ENCODE measurements around the gene CACNG8. TPM values are rescaled to one million over a fixed set of nuclear protein-coding genes. Genes with fewer than 3 reads are reported as not detected.

Gene CACNG8
- total and polyA plus RNA-seq, 12 donors: under 0.01 to 0.06 (median 0.03) TPM; not detected in 7

DNA sequence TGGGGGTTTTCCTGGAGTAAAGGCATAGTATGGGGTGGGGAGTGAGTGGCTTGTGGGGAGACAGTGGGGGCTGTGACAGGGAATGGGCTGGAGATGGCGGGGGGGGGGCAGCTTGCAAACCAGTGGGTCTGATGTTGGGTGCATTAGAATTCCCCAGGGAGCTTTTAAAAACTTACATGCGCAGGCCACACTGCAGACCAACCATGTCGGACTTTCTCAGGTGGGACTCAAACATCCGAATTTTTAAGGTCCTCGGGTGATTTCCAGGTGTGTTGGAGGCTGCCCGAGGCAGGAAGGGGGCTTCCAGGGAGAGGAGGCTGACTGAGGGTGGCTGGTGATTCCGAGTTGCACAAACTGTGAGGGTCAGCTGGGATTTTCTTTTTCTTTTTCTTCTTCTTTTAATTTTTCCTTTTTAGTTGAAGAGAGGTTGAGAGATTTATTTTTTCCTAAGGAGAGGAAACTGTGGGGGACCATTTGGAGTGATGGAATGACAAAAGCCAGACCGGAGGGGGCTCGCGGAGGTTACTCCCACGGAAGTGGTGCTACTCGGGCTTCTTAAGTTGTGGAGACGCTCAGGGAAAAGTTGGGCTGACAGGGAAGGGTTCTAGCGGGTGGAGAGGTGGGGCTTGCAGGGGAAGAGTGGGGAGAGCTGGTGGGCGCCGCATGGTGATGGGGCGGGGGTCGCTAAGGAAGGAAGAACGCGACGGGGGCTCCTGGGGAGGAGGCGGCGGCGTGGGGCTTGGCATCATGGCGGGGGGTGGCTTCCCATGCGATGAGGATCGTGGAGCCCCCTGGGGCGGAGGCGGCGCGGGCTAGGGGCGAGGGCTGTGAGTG, 997 bp upstream of the CACNG8 start:
- 2 to 6% (median 4%) methylated on average over 16 to 32 of the region's 32 CpGs for WGBS, 4 donors
- Histone ChIP-seq H3K4me1 (replicated peaks in 1 of 2) (no peaks in the 10 kb centered on the region), H3K9me3 (replicated peaks in 1 of 3) (no peaks in the 10 kb centered on the region), H3K4me3 (no peak overlapping the region), H3K36me3 (replicated peaks in 1 of 2) (no peaks in the 10 kb centered on the region), H3K27ac (no peak overlapping the region), H3K27me3 (peaks cover 33% of the 10 kb centered on the region)
- intact Hi-C loops (cut with DNase I): no loop called here
- no peak for DNase-seq
- TF ChIP-seq, protein P1, sequence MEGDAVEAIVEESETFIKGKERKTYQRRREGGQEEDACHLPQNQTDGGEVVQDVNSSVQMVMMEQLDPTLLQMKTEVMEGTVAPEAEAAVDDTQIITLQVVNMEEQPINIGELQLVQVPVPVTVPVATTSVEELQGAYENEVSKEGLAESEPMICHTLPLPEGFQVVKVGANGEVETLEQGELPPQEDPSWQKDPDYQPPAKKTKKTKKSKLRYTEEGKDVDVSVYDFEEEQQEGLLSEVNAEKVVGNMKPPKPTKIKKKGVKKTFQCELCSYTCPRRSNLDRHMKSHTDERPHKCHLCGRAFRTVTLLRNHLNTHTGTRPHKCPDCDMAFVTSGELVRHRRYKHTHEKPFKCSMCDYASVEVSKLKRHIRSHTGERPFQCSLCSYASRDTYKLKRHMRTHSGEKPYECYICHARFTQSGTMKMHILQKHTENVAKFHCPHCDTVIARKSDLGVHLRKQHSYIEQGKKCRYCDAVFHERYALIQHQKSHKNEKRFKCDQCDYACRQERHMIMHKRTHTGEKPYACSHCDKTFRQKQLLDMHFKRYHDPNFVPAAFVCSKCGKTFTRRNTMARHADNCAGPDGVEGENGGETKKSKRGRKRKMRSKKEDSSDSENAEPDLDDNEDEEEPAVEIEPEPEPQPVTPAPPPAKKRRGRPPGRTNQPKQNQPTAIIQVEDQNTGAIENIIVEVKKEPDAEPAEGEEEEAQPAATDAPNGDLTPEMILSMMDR (IDR thresholded peaks at IDR 0.05): no peak
- no peak for TF ChIP-seq POLR2A (IDR thresholded peaks at IDR 0.05)

DNA sequence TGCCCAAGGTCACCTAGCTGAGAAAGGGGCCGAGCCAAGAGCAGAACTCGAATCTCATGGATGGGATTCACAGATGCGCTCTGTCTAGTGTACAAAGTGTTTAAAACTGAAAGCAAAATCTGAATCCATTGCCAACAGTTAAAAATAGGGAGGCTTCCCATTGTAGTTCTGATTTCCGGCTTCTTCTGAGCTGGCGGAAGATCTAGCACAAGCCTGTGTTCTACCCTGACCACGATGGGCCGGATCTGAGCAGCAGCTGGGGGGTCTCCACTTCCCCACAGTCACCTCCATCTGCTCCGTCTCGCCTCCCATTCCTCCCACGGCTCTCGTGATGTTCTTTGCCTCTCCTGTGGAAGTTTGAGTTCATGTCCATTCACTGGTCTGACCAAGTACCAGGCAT, 2.4 kb downstream of the CACNG8 start:
- H3K4me1 ChIP-seq (replicated peaks in 1 of 2): no peaks in the 10 kb centered on the region
- no peaks in the 10 kb centered on the region for H3K9me3 ChIP-seq (replicated peaks in 1 of 3)
- H3K27me3 ChIP-seq: peaks cover 25% of the 10 kb centered on the region
- no peaks in the 10 kb centered on the region for H3K36me3 ChIP-seq (replicated peaks in 1 of 2)
- no peak overlapping the region for H3K27ac ChIP-seq
- no peak overlapping the region for H3K4me3 ChIP-seq
- intact Hi-C loops (cut with DNase I): no loop called here
- no peak for TF ChIP-seq POLR2A (IDR thresholded peaks at IDR 0.05)
- TF ChIP-seq, protein P1 (IDR thresholded peaks at IDR 0.05): no peak
- no peak for DNase-seq
- WGBS, 4 donors: 52 to 56% (median 56%) methylated on average over 11 of the region's 11 CpGs

DNA sequence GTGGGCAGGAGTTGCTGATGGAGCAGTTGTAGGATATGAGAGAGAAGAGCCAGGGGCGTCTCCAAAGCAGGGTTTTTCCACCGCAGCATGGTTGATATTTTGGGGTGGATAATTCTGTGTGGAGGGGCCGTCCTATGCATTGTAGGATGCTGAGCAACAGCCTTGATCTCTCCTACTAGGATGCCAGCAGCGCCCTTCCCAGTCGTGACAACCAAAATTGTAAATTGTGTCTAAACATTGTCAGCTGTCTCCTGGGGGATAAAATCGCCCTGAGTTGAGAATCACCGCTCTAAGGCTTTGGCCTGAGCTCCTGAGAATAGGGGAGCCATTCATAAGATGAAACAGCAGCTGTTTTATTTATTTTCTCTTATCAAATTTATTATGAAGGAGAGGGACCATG, 4.2 kb downstream of the CACNG8 start:
- Histone ChIP-seq H3K4me3 (no peak overlapping the region), H3K9me3 (replicated peaks in 1 of 3) (no peaks in the 10 kb centered on the region), H3K4me1 (replicated peaks in 1 of 2) (no peaks in the 10 kb centered on the region), H3K27me3 (peaks cover 18% of the 10 kb centered on the region), H3K27ac (no peak overlapping the region), H3K36me3 (replicated peaks in 1 of 2) (no peaks in the 10 kb centered on the region)
- no peak for DNase-seq
- 48 to 54% (median 50%) methylated on average over 7 of the region's 7 CpGs for WGBS, 4 donors
- intact Hi-C loops (cut with DNase I): no loop called here
- TF ChIP-seq, protein P1 (IDR thresholded peaks at IDR 0.05): no peak
- no peak for TF ChIP-seq POLR2A (IDR thresholded peaks at IDR 0.05)

DNA sequence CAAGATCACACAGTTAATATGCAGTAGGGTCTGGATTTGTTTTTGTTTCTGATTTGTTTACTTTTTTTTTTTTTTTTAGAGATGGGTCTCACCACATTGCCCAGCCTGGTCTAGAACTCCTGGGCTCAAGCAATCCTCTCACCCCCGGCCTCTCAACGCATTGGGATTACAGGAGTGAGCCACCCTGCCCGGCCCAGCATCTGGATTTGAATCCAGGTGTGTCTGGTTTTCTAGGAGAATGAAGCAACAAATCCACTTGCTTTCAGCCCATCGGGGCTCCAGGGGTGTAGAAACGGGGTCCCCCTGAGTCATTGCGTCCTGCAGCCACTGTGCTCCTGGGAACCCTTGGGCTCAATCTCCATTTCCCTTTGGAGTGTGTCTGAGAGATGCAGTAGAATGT, 6.6 kb downstream of the CACNG8 start:
- Histone ChIP-seq H3K4me3 (no peak overlapping the region), H3K4me1 (replicated peaks in 1 of 2) (no peaks in the 10 kb centered on the region), H3K36me3 (replicated peaks in 1 of 2) (no peaks in the 10 kb centered on the region), H3K27me3 (peaks cover 7% of the 10 kb centered on the region), H3K9me3 (replicated peaks in 1 of 3) (no peaks in the 10 kb centered on the region), H3K27ac (no peak overlapping the region)
- no peak for DNase-seq
- intact Hi-C loops (cut with DNase I): no loop called here
- 65 to 89% (median 79%) methylated on average over 4 to 6 of the region's 6 CpGs for WGBS, 4 donors
- TF ChIP-seq, protein P1 (IDR thresholded peaks at IDR 0.05): no peak
- TF ChIP-seq POLR2A (IDR thresholded peaks at IDR 0.05): no peak

Measured in adrenal gland (tissue), 12 donors.